Right renal pelvis (tissue), 4 donors: ENCODE data around the gene RAMP3. TPM values are rescaled to one million over a fixed set of nuclear protein-coding genes. Genes with fewer than 3 reads are reported as not detected.
A peak's percentile ranks its signal among the peaks of the same experiment; 100 is the strongest.
"Not testable (repeated sequence)": the region's sequence is repeated elsewhere in the genome, so short reads cannot be mapped to it uniquely, and the experiment has no call there.

Source experiments
- DNase-seq, 4 donors: peaks; one replicate each; pipeline ENCODE4 v3.0.0-alpha.2; 2013; ENCODE audit warnings: low read depth in 4 of 4, low spot score in 3 of 4, missing footprints in 1 of 4
- polyA plus RNA-seq, 4 donors: library from polyadenylated mRNA; unstranded; fragments of 120-200 nt; gene quantifications; one replicate each; pipeline ENCODE4 v1.2.1, GENCODE V29; 2013; ENCODE audit not compliant: insufficient read length in 4 of 4

RAMP3 gene
- polyA plus RNA-seq: 10 to 100 TPM in 3 of 4 donors, 1 to 10 TPM in 1; 9.5 to 16.4 (median 11.7) TPM

- no peak for DNase-seq
Measured at GRCh38 chr7:45157653-45158401, at the start of gene RAMP3. RAMP3 (plus strand) TSS chr7:45157791; CDS start chr7:45157829, 38 bp downstream.

GRCh38 chr7:45108863-45109262 is 48.7 kb upstream of the RAMP3 start:
- DNase-seq: no peak

- DNase-seq: peak; percentile 92 to 97 (median 93)
Measured at GRCh38 chr7:45111298-45112223, 46.0 kb upstream of the RAMP3 start, which contains the start of gene TBRG4. TBRG4 (minus strand) TSS chr7:45111697; CDS start chr7:45109237, 2,460 bp downstream.

GRCh38 chr7:45112648-45113047 is 44.9 kb upstream of the RAMP3 start:
- DNase-seq: no peak

GRCh38 chr7:45114257-45114656 is 43.3 kb upstream of the RAMP3 start:
- DNase-seq: not testable (repeated sequence)

- DNase-seq: no peak
Measured at GRCh38 chr7:45114926-45115325, 42.7 kb upstream of the RAMP3 start.

GRCh38 chr7:45116048-45116447 is 41.5 kb upstream of the RAMP3 start:
- no peak for DNase-seq

GRCh38 chr7:45117582-45117981 is 40.0 kb upstream of the RAMP3 start:
- no peak for DNase-seq

- DNase-seq: no peak
Measured at GRCh38 chr7:45118292-45118691, 39.3 kb upstream of the RAMP3 start.

- no peak for DNase-seq
Measured at GRCh38 chr7:45118889-45119331, 38.7 kb upstream of the RAMP3 start.

- DNase-seq: no peak
Measured at GRCh38 chr7:45119550-45119949, 38.0 kb upstream of the RAMP3 start.

- no peak for DNase-seq
Measured at GRCh38 chr7:45122975-45123860, 34.4 kb upstream of the RAMP3 start.

- no peak for DNase-seq
Measured at GRCh38 chr7:45123913-45124710, 33.5 kb upstream of the RAMP3 start.

- DNase-seq: no peak
Measured at GRCh38 chr7:45125193-45125904, 32.2 kb upstream of the RAMP3 start.

- DNase-seq: no peak
Measured at GRCh38 chr7:45126201-45126600, 31.4 kb upstream of the RAMP3 start.

GRCh38 chr7:45126920-45127319 is 30.7 kb upstream of the RAMP3 start:
- DNase-seq: no peak

- DNase-seq: no peak
Measured at GRCh38 chr7:45129181-45129800, 28.3 kb upstream of the RAMP3 start.

GRCh38 chr7:45129906-45130305 is 27.7 kb upstream of the RAMP3 start:
- DNase-seq: no peak
